CD4-positive, alpha-beta T cell treated with Interleukin-17A for 1 hour (primary cell): ENCODE data around the gene PNP.
"Not testable (repeated sequence)": the region's sequence is repeated elsewhere in the genome, so short reads cannot be mapped to it uniquely, and the experiment has no call there.

ENCODE experiments used
- DNase-seq: peaks from one replicate; pipeline ENCODE4 v3.0.0-alpha.2; 2020

The PNP gene

DNA sequence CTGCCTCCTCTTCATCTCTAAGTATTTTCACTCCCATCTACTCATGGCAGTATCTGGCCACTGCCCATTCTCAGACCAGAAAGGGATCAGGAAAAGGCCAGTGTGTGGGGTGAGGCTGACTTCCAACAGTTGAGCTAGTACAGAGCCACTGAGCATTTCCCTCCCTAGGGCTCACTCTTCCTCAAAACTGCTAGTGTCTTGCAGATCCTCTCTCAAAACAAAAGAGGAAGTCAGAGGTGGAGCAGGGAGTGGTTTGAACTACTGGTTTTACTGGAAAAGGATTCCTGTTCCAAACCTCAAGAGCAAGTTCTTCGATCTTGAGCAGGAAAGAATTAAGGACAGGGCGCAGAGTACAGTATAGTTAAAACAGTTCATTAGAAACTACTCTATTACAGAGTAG, 24.4 kb downstream of the PNP start:
- DNase-seq: no peak

DNA sequence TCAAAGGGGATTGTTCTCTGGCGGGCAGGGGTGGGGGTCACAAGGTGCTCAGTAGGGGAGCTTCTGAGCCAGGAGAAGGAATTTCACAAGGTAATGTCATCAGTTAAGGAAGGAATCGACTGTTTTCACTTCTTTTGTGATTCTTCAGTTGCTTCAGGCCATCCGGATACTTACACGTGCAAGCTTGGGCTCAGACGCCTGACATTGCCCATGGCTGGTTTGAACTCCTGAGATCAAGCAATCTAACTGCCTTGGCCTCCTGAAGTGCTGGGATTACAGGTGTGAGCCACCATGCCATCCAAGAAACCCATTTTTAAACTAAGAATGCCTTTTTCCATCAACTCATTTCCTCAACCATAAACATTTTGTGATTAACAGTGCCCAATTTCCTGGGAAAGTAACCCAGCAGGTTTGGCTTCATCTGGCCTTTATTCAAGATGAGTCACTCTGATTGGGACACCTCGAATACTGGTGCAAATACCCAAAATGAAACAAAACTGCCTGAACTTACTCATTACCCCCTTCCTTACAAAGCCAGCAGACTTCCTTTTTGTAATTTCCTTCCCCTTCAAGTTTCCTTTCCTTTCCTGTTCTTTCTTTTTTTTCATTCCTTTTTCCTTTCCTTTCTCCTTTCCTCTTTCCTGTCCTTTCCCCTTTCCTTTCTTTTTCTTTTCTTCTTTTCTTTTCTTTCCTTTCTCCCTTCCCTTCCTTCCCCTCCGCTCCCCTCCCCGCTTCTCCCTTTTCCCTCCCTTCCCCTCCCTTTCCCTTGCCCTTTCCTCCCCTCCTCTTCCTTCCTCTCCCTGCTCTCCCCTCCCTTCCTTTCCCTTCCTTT, 25.9 kb downstream of the PNP start:
- DNase-seq: no peak

DNA sequence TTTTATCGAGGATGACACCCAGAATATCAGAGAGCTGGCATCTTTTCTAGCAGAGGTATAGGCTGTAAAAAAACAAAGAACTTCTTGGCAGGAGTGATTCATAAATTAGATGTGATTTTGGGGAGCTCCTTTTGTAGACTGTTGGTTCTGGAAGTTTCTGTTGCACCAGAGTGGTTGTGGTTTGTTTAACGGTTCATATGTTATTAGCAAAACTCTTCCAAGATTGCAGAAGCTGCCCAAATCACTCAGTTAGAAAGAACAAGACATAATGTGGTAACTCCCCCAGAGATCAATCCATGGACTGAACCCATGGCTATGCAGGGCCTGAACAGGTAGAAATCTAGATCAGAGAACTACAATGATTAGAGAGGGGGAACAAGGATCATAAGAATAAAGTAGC, 29.4 kb downstream of the PNP start:
- no peak for DNase-seq

DNA sequence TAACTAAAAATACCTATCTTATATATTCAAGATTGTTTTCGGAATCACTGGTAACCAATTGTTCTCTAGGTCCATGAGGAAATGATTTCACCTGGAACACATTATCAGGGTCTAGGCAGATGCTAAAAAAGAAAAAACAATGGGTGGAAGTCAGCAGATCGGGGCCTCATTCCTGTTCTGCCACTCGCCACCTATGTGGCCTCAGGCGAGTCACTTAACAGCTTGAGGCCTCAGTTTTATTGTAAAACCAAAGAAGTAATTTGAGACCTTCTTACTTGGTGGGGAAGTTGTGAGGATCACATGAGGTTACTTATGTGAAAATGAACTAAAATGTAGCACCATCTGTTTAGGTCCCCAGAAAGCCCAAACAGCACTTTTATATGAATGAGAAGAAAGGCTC, 29.9 kb downstream of the PNP start:
- no peak for DNase-seq

DNA sequence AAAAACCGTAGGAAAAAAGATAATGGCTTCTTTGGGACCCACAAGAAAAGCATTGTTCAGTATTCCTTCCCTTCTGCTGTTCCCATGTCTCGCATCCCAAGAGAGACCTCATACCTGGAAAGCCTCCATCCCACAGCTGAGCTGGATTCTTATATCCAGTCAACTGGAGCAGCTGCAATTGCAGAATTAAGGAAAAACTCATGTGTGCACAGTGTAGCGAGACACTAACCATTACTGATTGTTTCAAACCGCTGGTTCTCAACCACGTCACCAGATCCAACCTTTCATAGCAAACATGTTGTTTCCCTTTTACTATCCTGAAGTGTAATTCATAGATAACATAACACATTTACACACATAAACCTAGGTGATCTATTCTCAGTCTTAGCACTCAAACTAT, 30.7 kb downstream of the PNP start:
- no peak for DNase-seq

DNA sequence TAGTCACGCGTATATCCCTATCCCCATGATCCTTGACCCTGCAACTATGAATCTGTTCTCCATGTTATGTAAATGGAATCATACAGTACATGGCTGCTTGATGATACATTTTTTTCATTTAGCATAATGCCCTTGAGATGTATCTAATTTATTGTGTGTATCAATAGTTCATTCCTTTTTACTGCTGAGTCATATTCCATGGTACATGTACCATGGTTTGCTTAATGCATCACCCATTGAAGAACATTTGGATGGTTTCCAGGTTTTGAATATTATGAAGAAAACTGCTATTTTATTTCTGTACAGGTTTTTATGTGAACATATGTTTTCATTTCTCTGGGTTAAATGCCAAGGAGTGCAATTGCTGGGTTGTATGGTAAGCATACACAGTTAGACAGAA, 32.1 kb downstream of the PNP start:
- no peak for DNase-seq

DNA sequence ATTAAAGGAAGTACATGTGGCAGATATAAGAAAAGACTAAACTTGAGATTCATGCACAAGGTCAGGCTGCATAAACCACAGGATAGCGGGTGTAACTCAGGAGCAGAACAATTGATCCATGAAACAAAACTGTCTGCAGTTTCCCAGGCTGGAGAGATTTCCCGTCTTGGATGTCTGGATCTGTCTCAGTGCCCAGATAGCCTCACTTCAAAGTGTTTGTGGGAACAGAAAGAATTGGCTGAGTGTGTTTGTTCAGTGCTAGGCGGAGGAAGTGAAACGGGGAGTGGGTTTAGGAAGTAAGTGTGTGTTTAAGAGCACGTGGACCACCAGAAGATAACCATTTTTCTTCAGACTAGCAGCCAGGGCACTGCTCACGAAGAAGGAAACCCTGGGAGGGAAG, 34.7 kb downstream of the PNP start:
- no peak for DNase-seq

DNA sequence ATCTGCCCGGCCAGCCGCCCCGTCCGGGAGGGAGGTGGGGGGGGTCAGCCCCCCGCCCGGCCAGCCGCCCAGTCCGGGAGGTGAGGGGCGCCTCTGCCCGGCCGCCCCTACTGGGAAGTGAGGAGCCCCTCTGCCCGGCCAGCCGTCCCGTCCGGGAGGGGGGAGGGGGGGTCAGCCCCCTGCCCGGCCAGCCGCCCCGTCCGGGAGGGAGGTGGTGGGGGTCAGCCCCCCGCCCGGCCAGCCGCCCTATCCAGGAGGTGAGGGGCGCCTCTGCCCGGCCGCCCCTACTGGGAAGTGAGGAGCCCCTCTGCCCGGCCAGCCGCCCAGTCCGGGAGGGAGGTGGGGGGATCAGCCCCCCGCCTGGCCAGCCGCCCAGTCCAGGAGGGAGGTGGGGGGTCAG, 37.1 kb downstream of the PNP start:
- DNase-seq: not testable (repeated sequence)

DNA sequence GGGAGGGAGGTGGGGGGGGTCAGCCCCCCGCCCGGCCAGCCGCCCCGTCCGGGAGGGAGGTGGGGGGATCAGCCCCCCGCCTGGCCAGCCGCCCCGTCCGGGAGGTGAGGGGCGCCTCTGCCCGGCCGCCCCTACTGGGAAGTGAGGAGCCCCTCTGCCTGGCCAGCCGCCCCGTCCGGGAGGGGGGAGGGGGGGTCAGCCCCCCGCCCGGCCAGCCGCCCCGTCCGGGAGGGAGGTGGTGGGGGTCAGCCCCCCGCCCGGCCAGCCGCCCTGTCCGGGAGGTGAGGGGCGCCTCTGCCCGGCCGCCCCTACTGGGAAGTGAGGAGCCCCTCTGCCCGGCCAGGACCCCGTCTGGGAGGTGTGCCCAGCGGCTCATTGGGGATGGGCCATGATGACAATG, 37.5 kb downstream of the PNP start:
- DNase-seq: not testable (repeated sequence)

DNA sequence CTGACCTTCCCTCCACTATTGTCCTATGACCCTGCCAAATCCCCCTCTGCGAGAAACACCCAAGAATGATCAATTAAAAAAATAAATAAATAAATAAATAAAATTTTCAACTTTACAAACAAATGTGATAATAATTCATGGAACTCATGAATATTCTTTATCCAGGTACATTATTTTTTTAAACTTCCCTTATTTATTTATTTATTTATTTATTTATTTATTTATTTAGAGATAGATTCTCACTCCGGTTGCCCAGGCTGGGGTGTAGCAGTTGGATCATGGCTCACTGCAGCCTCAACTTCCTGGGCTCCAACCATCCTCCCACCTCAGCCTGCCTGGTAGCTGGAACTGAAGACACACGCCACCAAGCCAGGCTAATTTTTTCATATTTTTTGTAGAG, 38.3 kb downstream of the PNP start:
- DNase-seq: not testable (repeated sequence)

DNA sequence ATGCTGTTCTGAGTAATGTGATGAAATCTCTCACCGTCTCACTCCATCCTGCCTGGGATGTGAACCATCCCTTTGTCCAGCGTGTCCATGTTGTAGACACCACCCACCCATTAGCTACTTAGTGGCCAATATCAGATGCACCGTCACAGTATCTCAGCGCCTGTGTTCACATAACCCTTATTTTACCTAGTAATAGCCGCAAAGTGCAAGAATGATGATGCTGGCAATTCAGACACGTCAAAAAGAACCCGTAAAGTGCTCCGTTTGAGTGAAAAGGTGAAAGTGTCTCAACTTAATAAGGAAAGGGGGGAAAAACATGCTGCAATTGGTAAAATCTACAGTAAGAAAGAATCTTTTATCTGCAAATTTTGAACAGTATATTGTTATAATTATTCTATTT, 39.2 kb downstream of the PNP start:
- no peak for DNase-seq

DNA sequence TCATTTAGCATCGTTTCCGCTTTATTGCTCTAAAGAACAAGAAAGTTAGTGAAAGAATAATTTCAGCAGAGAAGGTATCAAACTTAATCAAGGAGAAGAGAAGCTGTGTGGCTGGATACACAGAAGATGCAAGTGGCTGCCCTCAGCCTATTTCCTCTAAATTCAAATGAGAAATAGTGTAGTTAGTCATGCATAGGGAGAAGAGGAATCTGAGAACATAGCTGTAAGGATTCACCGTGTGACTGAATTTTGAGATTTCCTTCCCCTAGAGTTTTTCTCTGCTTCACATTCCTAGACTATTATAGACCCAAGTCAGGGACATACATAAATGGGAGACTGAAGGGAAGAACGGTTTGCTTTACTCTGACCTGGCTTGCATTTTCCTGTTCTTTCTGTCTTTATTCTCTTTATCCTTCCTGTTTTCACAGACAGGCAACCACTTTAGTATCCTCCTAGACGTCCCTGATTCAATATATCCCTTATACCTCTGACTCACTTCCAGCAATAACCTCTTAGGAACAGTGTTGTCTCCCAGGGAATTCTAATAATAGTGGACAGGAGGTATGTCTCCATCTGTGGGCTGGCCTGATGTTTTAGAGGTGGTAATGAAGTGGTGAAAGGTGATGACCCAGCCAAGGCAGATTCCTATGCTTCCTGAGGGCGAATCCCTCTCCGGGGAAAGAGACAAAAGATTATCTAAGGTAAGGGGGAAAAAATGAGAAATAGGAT, 43.1 kb downstream of the PNP start:
- no peak for DNase-seq

DNA sequence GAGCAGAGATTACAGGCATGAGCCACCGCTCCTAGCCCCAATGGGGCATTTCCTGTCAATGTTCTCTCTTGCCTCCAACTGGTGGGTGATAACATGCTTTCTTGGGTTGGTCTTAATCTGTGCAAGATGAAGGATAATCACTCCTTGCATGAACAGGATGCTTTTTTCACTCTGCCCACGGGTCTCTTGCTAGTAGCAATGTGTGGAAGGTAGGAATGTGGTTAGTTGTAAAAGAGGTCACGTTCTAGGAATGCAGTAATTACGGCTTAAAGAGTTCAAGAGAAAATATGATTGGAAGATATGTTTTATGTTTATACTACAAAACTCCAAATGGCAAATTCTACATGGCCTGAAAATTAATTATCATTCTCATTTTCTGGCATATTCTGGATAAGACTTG, 46.6 kb downstream of the PNP start:
- no peak for DNase-seq

DNA sequence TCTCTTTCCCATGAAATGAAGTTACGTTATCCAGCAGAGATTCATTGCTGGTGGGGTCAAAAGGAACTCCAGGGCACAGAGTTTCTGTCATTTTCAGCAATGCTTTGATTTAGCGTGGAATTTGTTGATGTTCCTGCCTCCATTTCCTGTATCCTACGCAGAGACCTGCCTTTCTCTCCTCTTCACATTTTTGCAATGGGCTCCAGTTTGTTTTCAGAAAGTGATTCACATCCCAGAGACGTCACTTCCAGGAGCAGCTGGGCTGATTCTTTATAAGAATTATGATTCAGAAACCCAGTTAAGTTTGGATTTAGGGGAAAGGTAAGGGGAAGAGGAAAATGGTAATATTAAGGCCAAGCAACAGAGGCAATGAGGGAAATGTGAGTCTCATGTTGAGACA, 47.7 kb downstream of the PNP start:
- no peak for DNase-seq

DNA sequence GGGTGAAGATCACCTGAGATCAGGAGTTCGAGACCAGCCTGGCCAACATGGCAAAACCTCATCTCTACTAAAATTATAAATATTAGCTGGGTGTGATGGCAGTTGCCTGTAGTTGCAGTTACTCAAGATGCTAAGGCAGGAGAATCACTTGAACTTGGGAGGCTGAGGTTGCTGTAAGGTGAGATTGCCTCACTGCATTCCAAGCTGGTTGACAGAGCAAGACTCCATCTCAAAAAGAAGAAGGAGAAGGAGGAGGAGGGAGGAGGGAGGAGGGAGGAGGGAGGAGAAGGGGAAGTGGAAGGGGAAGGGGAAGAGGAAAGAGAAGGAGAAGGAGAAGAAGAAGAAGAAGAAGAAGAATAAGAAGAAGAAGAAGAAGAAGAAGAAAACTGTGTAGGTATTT, 53.1 kb downstream of the PNP start:
- DNase-seq: no peak

DNA sequence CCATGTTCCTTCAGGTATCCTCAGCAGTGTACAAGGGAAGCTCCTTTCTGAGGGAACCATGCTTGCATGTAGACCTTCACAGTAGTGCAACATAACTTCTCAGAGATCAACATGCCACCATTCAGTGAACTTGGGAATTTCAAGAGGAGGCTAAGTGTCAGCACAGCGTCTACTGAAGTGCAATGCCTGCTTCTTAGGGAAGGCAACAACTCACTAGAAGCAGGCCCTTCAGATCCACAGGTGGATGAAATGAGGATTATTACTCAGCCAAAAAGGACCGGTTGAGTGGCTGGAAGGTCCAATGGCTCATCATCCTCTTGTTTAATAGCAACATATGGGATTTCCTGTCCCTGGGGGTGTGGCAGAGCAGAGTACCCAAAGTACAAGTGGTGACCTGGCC, 54.8 kb downstream of the PNP start:
- no peak for DNase-seq
